HCT116 (cell line): ENCODE results near the gene VPS33A. TPM values are rescaled to one million over a fixed set of nuclear protein-coding genes. Genes with fewer than 3 reads are reported as not detected.

Source experiments
- ATAC-seq: fragments of 200-7000 bp; cut with Tn5 transposase; 2 replicates; pipeline ENCODE4 v1.9.1; 2020; ENCODE audit warnings: mild to moderate bottlenecking, moderate library complexity
- BruUV-seq: library from RNA; stranded (reverse); fragments of 400-500 nt; replicated peaks from 2 replicates; lab custom pipeline; 2021; lab: Mats Ljungman, UMichigan
- CTCF ChIA-PET: fragments of 300-600 bp; sonication (Branson Sonifier 250); formaldehyde crosslinking; loops from one replicate; lab custom pipeline; 2021; ENCODE audit warnings: antibody characterized with exemption; lab: Charles Lee
- POLR2A ChIA-PET: fragments of 300-600, 350-600 bp; sonication (Branson Sonifier 250); formaldehyde crosslinking; loops from one replicate; lab custom pipeline; 2021; ENCODE audit warnings: antibody characterized with exemption; lab: Charles Lee
- RAD21 ChIA-PET, 2 experiments: fragments of 300-600 bp; sonication (Branson Sonifier 250); formaldehyde crosslinking; loops; one replicate each; lab custom pipeline; 2023; ENCODE audit warnings: low total read pairs in 2 of 2; ENCODE audit not compliant: uncharacterized antibody in 2 of 2, unreplicated experiment in 2 of 2, low non-redundant PET in 1 of 2; lab: Charles Lee
- DNase-seq: peaks from one replicate; pipeline ENCODE4 v3.0.0-alpha.2; 2010; ENCODE audit warnings: low read depth, low spot score
- H2AFZ ChIP-seq: fragments of 200-600 bp; shearing (Covaris generic), sonication (generic); 2 replicates; pipeline ENCODE4 v1.6.1; 2017; ENCODE audit warnings: low read depth, mixed run types, mixed read lengths, antibody characterized with exemption, low read length; ENCODE audit not compliant: poor library complexity, severe bottlenecking
- H3K27ac ChIP-seq: 2 replicates; pipeline ENCODE4 v1.5.1; 2012; ENCODE audit warnings: low read depth, low read length
- H3K27me3 ChIP-seq: fragments of 200-600 bp; sonication (generic); 2 replicates; pipeline ENCODE4 v1.6.1; 2016; ENCODE audit warnings: mixed run types, low read length, mixed read lengths; ENCODE audit not compliant: insufficient read depth
- H3K36me3 ChIP-seq, 2 experiments: fragments of 200-500 bp in 1 of 2; fragments of 200-600 bp in 1 of 2; sonication (Bioruptor generic) in 1 of 2; sonication (generic) in 1 of 2; 2 replicates each; pipeline versions ENCODE4 v1.5.1 to v1.6.1; 2014 to 2016; ENCODE audit warnings: low read length in 2 of 2, inconsistent platforms in 1 of 2, mixed read lengths in 1 of 2, mixed run types in 1 of 2; ENCODE audit not compliant: insufficient read depth in 2 of 2, control insufficient read depth in 1 of 2
- H3K4me1 ChIP-seq, 2 experiments: fragments of 200-600 bp in 1 of 2; sonication (generic) in 1 of 2; 2 replicates each; pipeline versions ENCODE4 v1.5.1 to v1.6.1; 2012 to 2017; ENCODE audit warnings: low read length in 2 of 2, inconsistent platforms in 1 of 2, mild to moderate bottlenecking in 1 of 2, mixed read lengths in 1 of 2, mixed run types in 1 of 2, moderate library complexity in 1 of 2; ENCODE audit not compliant: insufficient read depth in 2 of 2, control insufficient read depth in 1 of 2
- H3K4me2 ChIP-seq: fragments of 200-600 bp; sonication (generic); 2 replicates; pipeline ENCODE4 v1.6.1; 2017; ENCODE audit warnings: mixed run types, low read length, mixed read lengths
- H3K4me3 ChIP-seq, 2 experiments: fragments of 200-600 bp in 1 of 2; sonication (generic) in 1 of 2; replicated peaks in 1 of 2; 2 replicates each; pipeline ENCODE4 v1.5.1; 2011 to 2016; ENCODE audit warnings: low read length in 2 of 2, control low read depth in 1 of 2, low read depth in 1 of 2, mild to moderate bottlenecking in 1 of 2, mixed read lengths in 1 of 2, mixed run types in 1 of 2
- H3K79me2 ChIP-seq: fragments of 200-600 bp; sonication (generic); 2 replicates; pipeline ENCODE4 v1.6.1; 2017; ENCODE audit warnings: mild to moderate bottlenecking, mixed run types, low read length, moderate library complexity, mixed read lengths; ENCODE audit not compliant: insufficient read depth
- H3K9ac ChIP-seq: fragments of 200-600 bp; sonication (generic); 2 replicates; pipeline ENCODE4 v1.6.1; 2016; ENCODE audit warnings: low read length, mixed read lengths
- H3K9me2 ChIP-seq: fragments of 200-600 bp; sonication (generic), shearing (Covaris generic); 2 replicates; pipeline ENCODE4 v1.6.1; 2017; ENCODE audit warnings: mixed run types, mild to moderate bottlenecking, moderate library complexity; ENCODE audit not compliant: insufficient read depth
- H3K9me3 ChIP-seq, 2 experiments: fragments of 200-500 bp in 1 of 2; fragments of 200-600 bp in 1 of 2; sonication (Bioruptor generic) in 1 of 2; sonication (generic) in 1 of 2; 2 replicates each; pipeline ENCODE4 v1.6.1; 2014 to 2017; ENCODE audit warnings: low read length in 2 of 2, mixed read lengths in 2 of 2, inconsistent platforms in 1 of 2, low read depth in 1 of 2, mild to moderate bottlenecking in 1 of 2, mixed run types in 1 of 2, moderate library complexity in 1 of 2; ENCODE audit not compliant: control insufficient read depth in 1 of 2, insufficient read depth in 1 of 2
- H4K20me1 ChIP-seq: fragments of 200-600 bp; sonication (generic), shearing (Covaris generic); 2 replicates; pipeline ENCODE4 v1.6.1; 2017; ENCODE audit warnings: mixed run types, mild to moderate bottlenecking, moderate library complexity; ENCODE audit not compliant: insufficient read depth
- ATF3 ChIP-seq: IDR thresholded peaks from 2 replicates; pipeline ENCODE4 v1.6.1; 2012
- CBX3 ChIP-seq: IDR thresholded peaks from 2 replicates; pipeline ENCODE4 v1.6.1; 2012; ENCODE audit warnings: low read depth
- CEBPB ChIP-seq: IDR thresholded peaks from 2 replicates; pipeline ENCODE4 v1.6.1; 2012; ENCODE audit warnings: low read depth
- CTCF ChIP-seq, 3 experiments: fragments of 200-600 bp in 1 of 3; sonication (generic) in 1 of 3; IDR thresholded peaks in 2 of 3; conservative IDR thresholded peaks in 1 of 3; 2 replicates each; pipeline ENCODE4 v1.5.1; 2012 to 2017; ENCODE audit warnings: low read depth in 2 of 3, low read length in 2 of 3, antibody characterized with exemption in 1 of 3, borderline replicate concordance in 1 of 3, control low read depth in 1 of 3, mild to moderate bottlenecking in 1 of 3, mixed read lengths in 1 of 3, mixed run types in 1 of 3, moderate library complexity in 1 of 3; ENCODE audit not compliant: insufficient read depth in 1 of 3
- EGR1 ChIP-seq: IDR thresholded peaks from 2 replicates; pipeline ENCODE4 v1.6.1; 2012; ENCODE audit warnings: low read depth
- EZH2 ChIP-seq: fragments of 200-600 bp; sonication (generic); IDR thresholded peaks from 2 replicates; pipeline ENCODE4 v1.6.1; 2017; ENCODE audit warnings: antibody characterized with exemption, mixed run types
- EZH2phosphoT487 ChIP-seq: fragments of 200-600 bp; IDR thresholded peaks from 2 replicates; pipeline ENCODE4 v1.6.1; 2018; ENCODE audit warnings: antibody characterized with exemption, borderline replicate concordance
- JUND ChIP-seq: IDR thresholded peaks from 2 replicates; pipeline ENCODE4 v1.6.1; 2012
- MAX ChIP-seq: IDR thresholded peaks from 2 replicates; pipeline ENCODE4 v1.6.1; 2012
- POLR2A ChIP-seq: IDR thresholded peaks from 2 replicates; pipeline ENCODE4 v1.7.0; 2011; ENCODE audit warnings: borderline replicate concordance; ENCODE audit not compliant: insufficient read depth, insufficient read length; ENCODE audit errors: extremely low read depth
- POLR2AphosphoS5 ChIP-seq: IDR thresholded peaks from 2 replicates; pipeline ENCODE4 v1.6.1; 2011; ENCODE audit warnings: mild to moderate bottlenecking, low read depth, low read length, moderate library complexity
- RAD21 ChIP-seq: IDR thresholded peaks from 2 replicates; pipeline ENCODE4 v1.6.1; 2012; ENCODE audit warnings: low read depth, mild to moderate bottlenecking
- REST ChIP-seq: IDR thresholded peaks from 2 replicates; pipeline ENCODE4 v1.6.1; 2012; ENCODE audit warnings: low read depth
- SP1 ChIP-seq: IDR thresholded peaks from 2 replicates; pipeline ENCODE4 v1.6.1; 2012; ENCODE audit warnings: low read depth
- SRF ChIP-seq: IDR thresholded peaks from 2 replicates; pipeline ENCODE4 v1.6.1; 2012; ENCODE audit warnings: low read depth
- TCF7L2 ChIP-seq: IDR thresholded peaks from 2 replicates; pipeline ENCODE4 v1.7.0; 2011; ENCODE audit warnings: borderline replicate concordance, inconsistent platforms; ENCODE audit not compliant: insufficient read depth, insufficient read length; ENCODE audit errors: extremely low read depth
- YY1 ChIP-seq: IDR thresholded peaks from 2 replicates; pipeline ENCODE4 v1.6.1; 2011; ENCODE audit warnings: low read length, low read depth, moderate library complexity, mild to moderate bottlenecking; ENCODE audit not compliant: insufficient replicate concordance; ENCODE audit errors: extremely low read depth
- ZFX ChIP-seq: fragments of 450-650 bp; IDR thresholded peaks from 2 replicates; pipeline ENCODE4 v1.6.1; 2017
- intact Hi-C: fragments of 100-400 bp; cut with micrococcal nuclease; formaldehyde crosslinking; loops from 2 replicates; pipeline ENCODE4 v1.10.0; 2022
- total RNA-seq: library from RNA; stranded (reverse); gene quantifications from one replicate; pipeline ENCODE4 v1.2.1, GENCODE V29; 2021; ENCODE audit not compliant: unreplicated experiment
- TF ChIP-seq, protein P1 (sequence below): IDR thresholded peaks from 2 replicates; pipeline ENCODE4 v1.6.1; 2011; ENCODE audit warnings: mild to moderate bottlenecking, low read length, moderate library complexity; ENCODE audit not compliant: insufficient replicate concordance; ENCODE audit errors: extremely low read depth

Gene VPS33A
- total RNA-seq, 1 experiment from 2014 or later, result 19.4 TPM

DNA sequence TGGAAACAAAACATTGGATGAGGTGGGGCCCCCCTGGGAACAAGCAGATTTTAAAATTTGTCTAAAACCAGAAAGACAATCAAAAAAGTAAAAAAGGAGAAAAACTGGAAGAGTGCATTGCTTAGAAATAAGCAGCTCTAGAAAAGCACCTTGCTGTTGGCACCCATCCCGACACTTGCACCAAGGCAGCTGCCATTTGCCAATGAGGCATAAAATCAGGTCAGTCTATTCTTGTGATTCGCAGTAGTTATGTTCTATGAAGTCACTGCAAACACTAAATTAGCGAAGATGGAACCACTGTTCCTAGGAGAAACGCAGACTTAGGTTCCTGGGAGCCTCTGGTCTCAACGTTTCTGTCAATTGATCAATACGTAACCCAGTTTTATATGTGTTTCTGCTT is 16.2 kb downstream of the VPS33A start:
- H3K4me3 ChIP-seq, result no peak overlapping the region
- TF ChIP-seq REST (no peak), ATF3 (no peak), EZH2 (no peak), POLR2A (no peak), CBX3 (no peak), MAX (no peak), POLR2AphosphoS5 (no peak), TCF7L2 (no peak), CEBPB (no peak), JUND (no peak), EGR1 (no peak), SP1 (no peak), EZH2phosphoT487 (no peak), ZFX (no peak), CTCF (IDR thresholded peaks at IDR 0.05 in 2 of 3, conservative IDR thresholded peaks at IDR 0.05 in 1 of 3; ENCODE audit: borderline replicate concordance in 1 of 3, insufficient read depth in 1 of 3, low read depth in 2 of 3, low read length in 2 of 3) (no peak), RAD21 (no peak), YY1 (no peak), SRF (no peak)
- TF ChIP-seq, protein P1, sequence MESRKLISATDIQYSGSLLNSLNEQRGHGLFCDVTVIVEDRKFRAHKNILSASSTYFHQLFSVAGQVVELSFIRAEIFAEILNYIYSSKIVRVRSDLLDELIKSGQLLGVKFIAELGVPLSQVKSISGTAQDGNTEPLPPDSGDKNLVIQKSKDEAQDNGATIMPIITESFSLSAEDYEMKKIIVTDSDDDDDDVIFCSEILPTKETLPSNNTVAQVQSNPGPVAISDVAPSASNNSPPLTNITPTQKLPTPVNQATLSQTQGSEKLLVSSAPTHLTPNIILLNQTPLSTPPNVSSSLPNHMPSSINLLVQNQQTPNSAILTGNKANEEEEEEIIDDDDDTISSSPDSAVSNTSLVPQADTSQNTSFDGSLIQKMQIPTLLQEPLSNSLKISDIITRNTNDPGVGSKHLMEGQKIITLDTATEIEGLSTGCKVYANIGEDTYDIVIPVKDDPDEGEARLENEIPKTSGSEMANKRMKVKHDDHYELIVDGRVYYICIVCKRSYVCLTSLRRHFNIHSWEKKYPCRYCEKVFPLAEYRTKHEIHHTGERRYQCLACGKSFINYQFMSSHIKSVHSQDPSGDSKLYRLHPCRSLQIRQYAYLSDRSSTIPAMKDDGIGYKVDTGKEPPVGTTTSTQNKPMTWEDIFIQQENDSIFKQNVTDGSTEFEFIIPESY, result no peak
- H3K79me2 ChIP-seq, result no peaks in the 10 kb centered on the region; the same call in 1 of the 2 replicates
- ATAC-seq, result no peak
- no peak overlapping the region for H3K27ac ChIP-seq
- RAD21 ChIA-PET, result no interaction called here
- CTCF ChIA-PET, result no interaction called here
- no peaks in the 10 kb centered on the region for H3K9me2 ChIP-seq
- intact Hi-C loops, result no loop called here
- H4K20me1 ChIP-seq, result no peaks in the 10 kb centered on the region
- no TSS peak for BruUV-seq
- POLR2A ChIA-PET, result no interaction called here
- H3K4me2 ChIP-seq, result no peak overlapping the region
- no peaks in the 10 kb centered on the region for H3K4me1 ChIP-seq
- peaks cover 0 to under 1% of the 10 kb centered on the region in 2 experiments; a peak in 2 of 4 replicates for H3K36me3 ChIP-seq
- H2AFZ ChIP-seq, result no peak overlapping the region
- DNase-seq, result no peak
- H3K27me3 ChIP-seq, result no peaks in the 10 kb centered on the region
- H3K9me3 ChIP-seq, result no peaks in the 10 kb centered on the region
- no peak overlapping the region for H3K9ac ChIP-seq
